Measurements from ENCODE around the gene MATR3. TPM values are rescaled to one million over a fixed set of nuclear protein-coding genes. Genes with fewer than 3 reads are reported as not detected.

MATR3 gene
- total RNA-seq, 1 donor from 2014 or later: 372 TPM

- Mint-ChIP-seq H3K4me3 (ENCODE audit: unreplicated experiment) (no peak overlapping the region), H3K36me3 (ENCODE audit: unreplicated experiment) (no peaks in the 10 kb centered on the region), H3K9me3 (ENCODE audit: unreplicated experiment) (peaks cover 3% of the 10 kb centered on the region), H3K27ac (ENCODE audit: unreplicated experiment) (no peak overlapping the region), H3K4me1 (ENCODE audit: low read depth, unreplicated experiment) (no peaks in the 10 kb centered on the region), H3K27me3 (ENCODE audit: unreplicated experiment) (no peaks in the 10 kb centered on the region)
- no peak for DNase-seq
- no peak for TF ChIP-seq CTCF (IDR thresholded peaks at IDR 0.05; ENCODE audit: partially characterized antibody, unreplicated experiment)
These were observed 78.2 kb downstream of the MATR3 start for GRCh38 chr5:139371482-139372435.

DNA sequence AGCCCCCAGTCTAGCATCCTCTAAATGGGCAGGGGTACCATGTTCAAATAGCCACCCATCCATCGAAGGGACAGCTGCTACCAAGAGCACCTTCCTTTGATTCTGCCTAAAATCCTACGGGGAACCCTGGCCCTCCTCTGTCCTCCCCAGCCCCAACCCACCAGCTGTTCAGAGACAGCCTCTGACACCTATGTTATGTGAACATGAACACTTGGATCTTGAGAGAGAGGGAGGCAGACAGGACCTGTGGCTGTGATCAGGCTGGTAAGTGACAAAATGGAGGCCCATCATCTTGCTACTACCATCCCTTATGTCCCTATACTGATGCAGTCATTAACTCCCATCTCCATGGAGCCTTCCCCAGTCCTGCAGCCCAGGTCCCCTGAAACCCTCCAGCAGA is 81.4 kb downstream of the MATR3 start:
- Mint-ChIP-seq H3K4me1 (ENCODE audit: low read depth, unreplicated experiment) (no peaks in the 10 kb centered on the region), H3K9me3 (ENCODE audit: unreplicated experiment) (peaks cover 4% of the 10 kb centered on the region), H3K36me3 (ENCODE audit: unreplicated experiment) (no peaks in the 10 kb centered on the region), H3K27ac (ENCODE audit: unreplicated experiment) (peak overlapping the region; percentile 38), H3K27me3 (ENCODE audit: unreplicated experiment) (peaks cover under 1% of the 10 kb centered on the region), H3K4me3 (ENCODE audit: unreplicated experiment) (no peak overlapping the region)
- TF ChIP-seq CTCF (IDR thresholded peaks at IDR 0.05; ENCODE audit: partially characterized antibody, unreplicated experiment): no peak
- no peak for DNase-seq

DNA sequence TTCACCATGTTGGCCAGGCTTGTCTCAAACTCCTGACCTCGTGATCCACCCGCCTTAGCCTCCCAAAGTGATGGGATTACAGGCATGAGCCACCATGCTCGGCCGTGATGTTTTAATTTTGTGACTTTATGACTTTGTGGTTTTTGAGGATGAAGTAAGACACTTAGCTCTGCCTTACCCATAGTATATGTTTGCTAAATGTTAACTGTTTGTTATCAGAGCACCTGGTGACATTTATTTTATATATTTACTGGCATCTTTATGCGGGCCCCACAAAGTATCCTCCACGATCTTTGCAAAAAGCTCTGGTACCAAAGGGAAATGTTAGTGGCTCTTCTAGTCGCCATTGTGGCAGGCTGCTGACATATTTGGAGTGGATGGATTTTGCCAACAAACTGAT is 82.8 kb downstream of the MATR3 start:
- peaks cover 4% of the 10 kb centered on the region for H3K9me3 Mint-ChIP-seq (ENCODE audit: unreplicated experiment)
- H3K36me3 Mint-ChIP-seq (ENCODE audit: unreplicated experiment): no peaks in the 10 kb centered on the region
- H3K4me1 Mint-ChIP-seq (ENCODE audit: low read depth, unreplicated experiment): no peaks in the 10 kb centered on the region
- H3K4me3 Mint-ChIP-seq (ENCODE audit: unreplicated experiment): no peak overlapping the region
- TF ChIP-seq CTCF (IDR thresholded peaks at IDR 0.05; ENCODE audit: partially characterized antibody, unreplicated experiment): no peak
- peaks cover 4% of the 10 kb centered on the region for H3K27me3 Mint-ChIP-seq (ENCODE audit: unreplicated experiment)
- no peak for DNase-seq
- H3K27ac Mint-ChIP-seq (ENCODE audit: unreplicated experiment): no peak overlapping the region

GRCh38 chr5:139377226-139377625 is 83.7 kb downstream of the MATR3 start:
- TF ChIP-seq CTCF (IDR thresholded peaks at IDR 0.05; ENCODE audit: partially characterized antibody, unreplicated experiment): no peak
- DNase-seq: no peak
- Mint-ChIP-seq H3K4me1 (ENCODE audit: low read depth, unreplicated experiment) (no peaks in the 10 kb centered on the region), H3K4me3 (ENCODE audit: unreplicated experiment) (no peak overlapping the region), H3K9me3 (ENCODE audit: unreplicated experiment) (peaks cover 4% of the 10 kb centered on the region), H3K27ac (ENCODE audit: unreplicated experiment) (no peak overlapping the region), H3K27me3 (ENCODE audit: unreplicated experiment) (peaks cover 4% of the 10 kb centered on the region), H3K36me3 (ENCODE audit: unreplicated experiment) (no peaks in the 10 kb centered on the region)

Measured in glutamatergic neuron (in vitro differentiated cells).